HepG2 (cell line): ENCODE data around the gene GATAD2B. TPM values are rescaled to one million over a fixed set of nuclear protein-coding genes. Genes with fewer than 3 reads are reported as not detected.

Source experiments
- ATAC-seq: fragments of 200-7000 bp; cut with Tn5 transposase; 3 replicates; pipeline ENCODE4 v1.9.1; 2020; ENCODE audit warnings: mild to moderate bottlenecking, moderate library complexity
- BruUV-seq: library from RNA; stranded (reverse); fragments of 400-500 nt; replicated peaks from 2 replicates; lab custom pipeline; 2021; lab: Mats Ljungman, UMichigan
- CTCF ChIA-PET: fragments of 300-600 bp; formaldehyde crosslinking; extraction: SDS; loops from one replicate; lab custom pipeline; 2021; ENCODE audit warnings: low total read pairs, inconsistent platforms, low intra/inter-chr PET ratio; lab: Yijun Ruan, JAX
- POLR2A ChIA-PET: fragments of 350-600 bp; sonication (Branson Sonifier 250); formaldehyde crosslinking; loops from one replicate; lab custom pipeline; 2020; ENCODE audit warnings: antibody characterized with exemption, inconsistent platforms; lab: Yijun Ruan, JAX
- DNase-seq: peaks from one replicate; pipeline ENCODE4 v3.0.0-alpha.2; 2015; ENCODE audit warnings: low spot score
- FAIRE-seq: peaks from 3 replicates; lab custom pipeline; 2011; peaks lifted over from hg19 to GRCh38; lab: Jason Lieb, UNC
- H2AFZ ChIP-seq: one replicate; pipeline ENCODE4 v1.6.1; 2011; ENCODE audit warnings: low read length, inconsistent platforms
- H3K27ac ChIP-seq: fragments of 300-600 bp; 3 replicates; pipeline ENCODE4 v1.8.0; 2011; ENCODE audit warnings: mixed run types, mild to moderate bottlenecking, mixed read lengths, low read length, inconsistent platforms; ENCODE audit not compliant: insufficient read depth; ENCODE audit errors: extremely low read length
- H3K27me3 ChIP-seq, 2 experiments: fragments of 200-600 bp in 1 of 2; 2 replicates in 1 of 2; 3 replicates in 1 of 2; pipeline versions ENCODE4 v1.6.0 to v1.8.0; 2011; ENCODE audit warnings: low read length in 2 of 2, mild to moderate bottlenecking in 2 of 2, moderate library complexity in 2 of 2, inconsistent platforms in 1 of 2; ENCODE audit not compliant: insufficient read depth in 2 of 2, control insufficient read depth in 1 of 2
- H3K36me3 ChIP-seq, 2 experiments: fragments of 200-600 bp in 1 of 2; replicated peaks in 1 of 2; 2 replicates in 1 of 2; 3 replicates in 1 of 2; pipeline versions ENCODE4 v1.5.1 to v1.8.0; 2011; ENCODE audit warnings: low read length in 2 of 2, inconsistent platforms in 1 of 2; ENCODE audit not compliant: insufficient read depth in 2 of 2, control insufficient read depth in 1 of 2
- H3K4me1 ChIP-seq: 2 replicates; pipeline ENCODE4 v1.5.1; 2012; ENCODE audit warnings: low read length, inconsistent platforms; ENCODE audit not compliant: insufficient read depth
- H3K4me2 ChIP-seq: 2 replicates; pipeline ENCODE4 v1.6.0; 2011; ENCODE audit warnings: low read depth, low read length, inconsistent platforms
- H3K4me3 ChIP-seq, 3 experiments: fragments of 200-600 bp in 1 of 3; sonication (generic), shearing (Covaris generic) in 1 of 3; replicated peaks in 1 of 3; 2 replicates each; pipeline ENCODE4 v1.5.1; 2011 to 2016; ENCODE audit warnings: low read length in 3 of 3, inconsistent platforms in 2 of 3, low read depth in 2 of 3, mild to moderate bottlenecking in 2 of 3, control low read depth in 1 of 3, mixed read lengths in 1 of 3; ENCODE audit not compliant: insufficient read depth in 1 of 3
- H3K79me2 ChIP-seq: one replicate; pipeline ENCODE4 v1.6.1; 2011; ENCODE audit warnings: low read length, inconsistent platforms; ENCODE audit not compliant: insufficient read depth
- H3K9ac ChIP-seq: 2 replicates; pipeline ENCODE4 v1.6.0; 2011; ENCODE audit warnings: mild to moderate bottlenecking, low read depth, low read length, inconsistent platforms; ENCODE audit not compliant: insufficient read depth
- H3K9me3 ChIP-seq: 2 replicates; pipeline ENCODE4 v1.5.1; 2012; ENCODE audit warnings: mild to moderate bottlenecking, low read length
- H4K20me1 ChIP-seq: 2 replicates; pipeline ENCODE4 v1.6.0; 2011; ENCODE audit warnings: inconsistent platforms, mild to moderate bottlenecking, low read length, moderate library complexity; ENCODE audit not compliant: insufficient read depth
- DNMT1 ChIP-seq: sonication (generic); formaldehyde crosslinking; IDR thresholded peaks from 2 replicates; pipeline ENCODE4 v1.5.1; 2020; ENCODE audit warnings: mild to moderate bottlenecking, missing genetic modification reagents
- FOXA3 ChIP-seq: IDR thresholded peaks from 2 replicates; pipeline ENCODE4 v1.6.1; 2016; ENCODE audit warnings: missing genetic modification reagents, missing compliant biosample characterization
- REPIN1 ChIP-seq: sonication (generic); formaldehyde crosslinking; IDR thresholded peaks from 2 replicates; pipeline ENCODE4 v1.8.0; 2022; ENCODE audit warnings: missing genetic modification reagents, low read depth, mild to moderate bottlenecking, borderline replicate concordance
- SALL1 ChIP-seq: sonication (generic); formaldehyde crosslinking; IDR thresholded peaks from 2 replicates; pipeline ENCODE4 v1.8.0; 2022; ENCODE audit warnings: mild to moderate bottlenecking, missing genetic modification reagents
- USF2 ChIP-seq, 2 experiments: sonication (generic) in 1 of 2; formaldehyde crosslinking in 1 of 2; IDR thresholded peaks; 2 replicates each; pipeline versions ENCODE4 v1.5.1 to v1.6.1; 2011 to 2020; ENCODE audit warnings: borderline replicate concordance in 1 of 2, low read depth in 1 of 2, low read length in 1 of 2, mild to moderate bottlenecking in 1 of 2, missing genetic modification reagents in 1 of 2, moderate library complexity in 1 of 2
- ZNF619 ChIP-seq: sonication (generic); formaldehyde crosslinking; IDR thresholded peaks from 2 replicates; pipeline ENCODE4 v1.4.0; 2020; ENCODE audit warnings: mild to moderate bottlenecking, missing genetic modification reagents
- WGBS: methylation state at CpG from one replicate; pipeline ENCODE4 v1.1.6; 2017; ENCODE audit warnings: low lambda C conversion rate; 5-methylcytosine and 5-hydroxymethylcytosine counted together
- in situ Hi-C: cut with HindIII; loops from 2 replicates; pipeline ENCODE4 v1.10.0; 2017; ENCODE audit warnings: low pct_unique_long_range_greater_than_20kb; ENCODE audit not compliant: extremely low pct_ligation_motif_present
- intact Hi-C: fragments of 100-400 bp; cut with micrococcal nuclease; formaldehyde crosslinking; loops from one replicate; pipeline ENCODE4 v1.10.0; 2022; ENCODE audit not compliant: unreplicated experiment
- polyA plus RNA-seq, 8 experiments: library from polyadenylated mRNA; depleted of rRNA in 3 of 8; stranded (reverse) in 7 of 8; unstranded in 1 of 8; fragments of >200 nt; fragmentation: Illumina TruSeq in 4 of 8; extraction: Trizol in 4 of 8; gene quantifications; 2 replicates each; pipeline versions ENCODE4 v1.2.1 to v1.2.3, GENCODE V29; 2011 to 2016; ENCODE audit warnings: low read depth in 4 of 8, missing spikeins in 1 of 8, mixed read lengths in 1 of 8; ENCODE audit not compliant: insufficient read depth in 1 of 8
- total RNA-seq, 5 experiments: library from RNA; depleted of rRNA; stranded (reverse); fragments of >200 nt; fragmentation: Illumina TruSeq; extraction: Trizol; gene quantifications; 2 replicates each; pipeline ENCODE4 v1.2.3, GENCODE V29; 2016; ENCODE audit warnings: low read depth in 1 of 5

Gene GATAD2B
- total and polyA plus RNA-seq, 2 of the 13 experiments (the other 11 are each of a cell fraction or from before 2014, with no cell fraction given), result 3.2 to 5.2 TPM

DNA sequence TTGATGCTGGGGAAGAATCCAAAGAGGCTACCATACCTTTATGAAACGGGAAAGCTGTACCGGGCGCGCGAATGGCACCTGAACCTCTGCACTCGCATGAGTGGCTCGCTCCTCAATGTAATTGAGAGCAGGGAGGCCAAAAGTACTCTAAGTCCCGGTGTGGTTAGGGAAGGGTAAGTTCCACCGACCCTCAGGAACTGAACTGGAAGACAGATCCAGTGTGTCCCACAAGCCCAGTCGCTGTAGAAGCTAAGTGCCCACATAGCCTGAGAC lies 1.0 kb downstream of the GATAD2B start:
- Histone ChIP-seq H3K79me2 (peaks cover 45% of the 10 kb centered on the region), H3K4me3 (peak overlapping the region; percentile 74 to 80 (median 79)), H3K9ac (peak overlapping the region; percentile 84), H3K4me1 (peaks cover 37% of the 10 kb centered on the region), H3K4me2 (peak overlapping the region; percentile 90), H2AFZ (no peak overlapping the region), H4K20me1 (peaks cover 26% of the 10 kb centered on the region), H3K27me3 (no peaks in the 10 kb centered on the region; a peak in 2 of 5 replicates), H3K36me3 (peaks cover 0 to 3% of the 10 kb centered on the region in 2 experiments; a peak in 2 of 5 replicates), H3K9me3 (no peaks in the 10 kb centered on the region), H3K27ac (peak overlapping the region; percentile 83)
- FAIRE-seq, result no peak
- WGBS, result 6% methylated on average over 10 of the region's 10 CpGs
- DNase-seq, result no peak
- ATAC-seq, result no peak
- TF ChIP-seq ZNF619 (CRISPR knock-in tag) (0 out of 2 replicates have a peak, but pooled peaks have one; percentile 51), DNMT1 (no peak), SALL1 (CRISPR knock-in tag) (0 out of 2 replicates have a peak, but pooled peaks have one; percentile 15), FOXA3 (CRISPR knock-in tag) (no peak), USF2 (IDR thresholded peaks at IDR 0.05; ENCODE audit: low read depth, low read length) (peak; percentile 10; the same call in 1 of the 2 replicates), USF2 (CRISPR knock-in tag; IDR thresholded peaks at IDR 0.05; ENCODE audit: borderline replicate concordance) (no peak), REPIN1 (CRISPR knock-in tag) (0 out of 2 replicates have a peak, but pooled peaks have one; percentile 20)
- in situ Hi-C loops, result no loop called here
- intact Hi-C loops, result loop anchor here (5.0 kb wide), 1 partner anchor 36 kb away; the partner anchor contains the start of gene CRTC2
- ChIA-PET CTCF (no interaction called here), POLR2A (interaction anchor here (1.0 to 3.5 kb wide), 3 partner anchors 45 to 56 kb away, joined by 3 to 28 read pairs (median 17); partner anchors contain the start of genes CREB3L4 and JTB)
- BruUV-seq, result TSS peak; percentile 53
